Smooth muscle cell (in vitro differentiated cells): ENCODE measurements around the gene ENOX1. TPM values are rescaled to one million over a fixed set of nuclear protein-coding genes. Genes with fewer than 3 reads are reported as not detected.

Source experiments
- DNase-seq: peaks from one replicate; lab custom pipeline; 2025; ENCODE audit not compliant: unreplicated experiment; lab: John Stamatoyannopoulos, UW
- H2AFZ ChIP-seq: fragments of 200-600 bp; sonication (generic); 2 replicates; pipeline ENCODE4 v1.6.0; 2016; ENCODE audit warnings: antibody characterized with exemption, low read depth, mild to moderate bottlenecking
- H3F3A ChIP-seq: fragments of 200-600 bp; sonication (generic); 2 replicates; pipeline ENCODE4 v1.6.0; 2017; ENCODE audit warnings: antibody characterized with exemption, low read depth
- H3K27ac ChIP-seq: fragments of 200-600 bp; sonication (generic); 2 replicates; pipeline ENCODE4 v1.5.1; 2016; ENCODE audit warnings: low read depth, mild to moderate bottlenecking
- H3K27me3 ChIP-seq: fragments of 200-600 bp; sonication (generic); 2 replicates; pipeline ENCODE4 v1.6.1; 2016; ENCODE audit warnings: low read depth, mild to moderate bottlenecking
- H3K36me3 ChIP-seq: fragments of 200-600 bp; sonication (generic); 2 replicates; pipeline ENCODE4 v1.5.1; 2016; ENCODE audit warnings: low read depth
- H3K4me1 ChIP-seq: fragments of 200-600 bp; sonication (generic); 2 replicates; pipeline ENCODE4 v1.5.1; 2016; ENCODE audit warnings: low read depth
- H3K4me2 ChIP-seq: fragments of 200-600 bp; sonication (generic); 2 replicates; pipeline ENCODE4 v1.6.0; 2016; ENCODE audit warnings: mild to moderate bottlenecking
- H3K4me3 ChIP-seq: fragments of 200-600 bp; sonication (generic); 2 replicates; pipeline ENCODE4 v1.5.1; 2016; ENCODE audit warnings: mild to moderate bottlenecking
- H3K79me2 ChIP-seq: fragments of 200-600 bp; sonication (generic); 2 replicates; pipeline ENCODE4 v1.6.0; 2016; ENCODE audit warnings: low read depth, mild to moderate bottlenecking
- H3K9ac ChIP-seq: fragments of 200-600 bp; sonication (generic); 2 replicates; pipeline ENCODE4 v1.6.0; 2016; ENCODE audit warnings: low read depth
- H3K9me3 ChIP-seq: fragments of 200-600 bp; sonication (generic); replicated peaks from 2 replicates; pipeline ENCODE4 v1.5.1; 2016; ENCODE audit warnings: low read depth
- H4K20me1 ChIP-seq: fragments of 200-600 bp; sonication (generic); 2 replicates; pipeline ENCODE4 v1.6.0; 2016; ENCODE audit warnings: low read depth
- WGBS: methylation state at CpG from one replicate; pipeline ENCODE4 v1.1.7; 2016; ENCODE audit warnings: low lambda C conversion rate; 5-methylcytosine and 5-hydroxymethylcytosine counted together
- polyA plus RNA-seq: library from polyadenylated mRNA; unstranded; fragments of >200 nt; fragmentation: Nextera tagmentation; extraction: Ambion mirVana; gene quantifications from 2 replicates; pipeline ENCODE4 v1.2.1, GENCODE V29; 2016
- total RNA-seq: library from RNA; depleted of rRNA; stranded (reverse); fragments of >200 nt; gene quantifications from 2 replicates; pipeline ENCODE4 v1.2.3, GENCODE V29; 2014
- TF ChIP-seq, protein P1 (sequence below): fragments of 200-600 bp; sonication (generic); IDR thresholded peaks from 2 replicates; pipeline ENCODE4 v1.5.1; 2017; ENCODE audit warnings: borderline replicate concordance, mild to moderate bottlenecking, antibody characterized with exemption; ENCODE audit not compliant: insufficient read depth, poor library complexity, severe bottlenecking

Gene ENOX1
- total and polyA plus RNA-seq, 2 experiments from 2014 or later: 1.9 to 2.6 TPM

DNA sequence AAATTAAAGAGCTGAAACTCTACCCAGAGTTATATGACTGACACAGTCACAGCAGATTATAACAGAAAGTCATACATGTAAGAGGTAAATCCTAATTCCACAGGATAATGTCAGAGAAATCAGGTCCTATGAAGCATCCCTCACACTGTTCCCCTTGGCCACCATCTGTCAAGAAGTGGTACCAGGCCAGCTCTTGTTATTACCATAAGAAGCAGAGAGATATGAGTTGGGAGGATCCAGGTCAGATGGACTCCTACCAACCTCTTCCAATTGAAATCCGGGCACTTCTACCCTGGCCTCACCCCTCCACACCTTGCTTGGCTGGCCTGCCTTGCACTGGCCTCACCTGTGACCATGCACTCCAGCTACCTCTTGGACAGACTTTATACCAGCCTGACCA, 410.2 kb downstream of the ENOX1 start:
- Histone ChIP-seq H3K27me3 (no peaks in the 10 kb centered on the region), H3K4me2 (no peak overlapping the region), H3K4me1 (no peaks in the 10 kb centered on the region), H4K20me1 (no peaks in the 10 kb centered on the region), H3K9ac (no peak overlapping the region), H3K27ac (no peak overlapping the region), H3K79me2 (no peaks in the 10 kb centered on the region), H3K4me3 (no peak overlapping the region), H3K9me3 (peaks cover 7% of the 10 kb centered on the region), H2AFZ (no peak overlapping the region), H3K36me3 (peaks cover 7% of the 10 kb centered on the region), H3F3A (peaks cover 9% of the 10 kb centered on the region)
- no peak for DNase-seq
- TF ChIP-seq, protein P1, sequence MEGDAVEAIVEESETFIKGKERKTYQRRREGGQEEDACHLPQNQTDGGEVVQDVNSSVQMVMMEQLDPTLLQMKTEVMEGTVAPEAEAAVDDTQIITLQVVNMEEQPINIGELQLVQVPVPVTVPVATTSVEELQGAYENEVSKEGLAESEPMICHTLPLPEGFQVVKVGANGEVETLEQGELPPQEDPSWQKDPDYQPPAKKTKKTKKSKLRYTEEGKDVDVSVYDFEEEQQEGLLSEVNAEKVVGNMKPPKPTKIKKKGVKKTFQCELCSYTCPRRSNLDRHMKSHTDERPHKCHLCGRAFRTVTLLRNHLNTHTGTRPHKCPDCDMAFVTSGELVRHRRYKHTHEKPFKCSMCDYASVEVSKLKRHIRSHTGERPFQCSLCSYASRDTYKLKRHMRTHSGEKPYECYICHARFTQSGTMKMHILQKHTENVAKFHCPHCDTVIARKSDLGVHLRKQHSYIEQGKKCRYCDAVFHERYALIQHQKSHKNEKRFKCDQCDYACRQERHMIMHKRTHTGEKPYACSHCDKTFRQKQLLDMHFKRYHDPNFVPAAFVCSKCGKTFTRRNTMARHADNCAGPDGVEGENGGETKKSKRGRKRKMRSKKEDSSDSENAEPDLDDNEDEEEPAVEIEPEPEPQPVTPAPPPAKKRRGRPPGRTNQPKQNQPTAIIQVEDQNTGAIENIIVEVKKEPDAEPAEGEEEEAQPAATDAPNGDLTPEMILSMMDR: no peak
- WGBS: 95% methylated on average over 1 of the region's 1 CpG

GRCh38 chr13:43375797-43376465, 410.8 kb downstream of the ENOX1 start:
- H3K27me3 ChIP-seq: no peaks in the 10 kb centered on the region
- H2AFZ ChIP-seq: no peak overlapping the region
- no peak overlapping the region for H3K4me3 ChIP-seq
- no peak overlapping the region for H3K9ac ChIP-seq
- DNase-seq: no peak
- H3K4me2 ChIP-seq: no peak overlapping the region
- H3F3A ChIP-seq: peaks cover 9% of the 10 kb centered on the region
- H4K20me1 ChIP-seq: no peaks in the 10 kb centered on the region
- H3K4me1 ChIP-seq: no peaks in the 10 kb centered on the region
- H3K79me2 ChIP-seq: no peaks in the 10 kb centered on the region
- H3K9me3 ChIP-seq: peaks cover 7% of the 10 kb centered on the region
- WGBS: 88% methylated on average over 2 of the region's 2 CpGs
- H3K27ac ChIP-seq: no peak overlapping the region
- peaks cover 7% of the 10 kb centered on the region for H3K36me3 ChIP-seq
- TF ChIP-seq, protein P1: no peak

DNA sequence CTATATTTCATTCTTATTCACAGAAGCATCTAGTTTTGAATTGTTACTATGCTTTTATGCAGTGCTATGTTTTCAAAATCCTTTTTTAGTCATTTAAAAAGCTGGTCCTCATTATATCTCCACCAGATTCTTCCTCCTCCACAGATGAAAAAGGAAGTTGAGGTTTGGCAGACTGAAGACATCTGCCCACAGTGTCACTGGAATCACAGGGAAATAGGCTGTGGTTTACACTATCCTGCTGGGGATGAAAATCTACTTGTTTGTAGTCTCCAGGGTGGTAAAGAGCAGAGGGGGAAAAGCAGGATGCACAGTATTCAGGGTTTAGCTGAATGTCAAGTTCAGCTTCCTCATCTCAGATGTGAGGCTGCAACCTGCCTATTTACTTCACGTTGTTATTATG, 412.2 kb downstream of the ENOX1 start:
- peaks cover 2% of the 10 kb centered on the region for H3K9me3 ChIP-seq
- no peaks in the 10 kb centered on the region for H3K79me2 ChIP-seq
- H3K27me3 ChIP-seq: no peaks in the 10 kb centered on the region
- no peak for DNase-seq
- no peak overlapping the region for H3K27ac ChIP-seq
- H3K36me3 ChIP-seq: no peaks in the 10 kb centered on the region
- H2AFZ ChIP-seq: no peak overlapping the region
- no peaks in the 10 kb centered on the region for H4K20me1 ChIP-seq
- H3K9ac ChIP-seq: no peak overlapping the region
- WGBS: 33% methylated on average over 1 of the region's 1 CpG
- peaks cover 9% of the 10 kb centered on the region for H3F3A ChIP-seq
- H3K4me1 ChIP-seq: no peaks in the 10 kb centered on the region
- TF ChIP-seq, protein P1: no peak
- H3K4me3 ChIP-seq: no peak overlapping the region
- no peak overlapping the region for H3K4me2 ChIP-seq

GRCh38 chr13:43373400-43373799, 413.4 kb downstream of the ENOX1 start:
- peaks cover 9% of the 10 kb centered on the region for H3F3A ChIP-seq
- H3K9me3 ChIP-seq: no peaks in the 10 kb centered on the region
- no peaks in the 10 kb centered on the region for H3K4me1 ChIP-seq
- H2AFZ ChIP-seq: no peak overlapping the region
- H3K4me3 ChIP-seq: no peak overlapping the region
- H4K20me1 ChIP-seq: no peaks in the 10 kb centered on the region
- TF ChIP-seq, protein P1: no peak
- H3K27ac ChIP-seq: no peak overlapping the region
- H3K9ac ChIP-seq: no peak overlapping the region
- no peak for DNase-seq
- H3K79me2 ChIP-seq: no peaks in the 10 kb centered on the region
- 96% methylated on average over 4 of the region's 4 CpGs for WGBS
- no peaks in the 10 kb centered on the region for H3K27me3 ChIP-seq
- no peaks in the 10 kb centered on the region for H3K36me3 ChIP-seq
- H3K4me2 ChIP-seq: no peak overlapping the region
